Measurements from ENCODE around the gene DOCK3. TPM values are rescaled to one million over a fixed set of nuclear protein-coding genes. Genes with fewer than 3 reads are reported as not detected.
A peak's percentile ranks its signal among the peaks of the same experiment; 100 is the strongest.
"Not testable (repeated sequence)": the region's sequence is repeated elsewhere in the genome, so short reads cannot be mapped to it uniquely, and the experiment has no call there.

Gene DOCK3
- total RNA-seq, 8 experiments from 2014 or later: 1.0 to 17.3 (median 9.7) TPM

GRCh38 chr3:51353131-51353530, 678.4 kb downstream of the DOCK3 start:
- in situ Hi-C loops (cut with MboI; ENCODE audit: low pct_unique_long_range_greater_than_20kb in 2 of 9, low sequenced_read_pairs in 9 of 9, unreplicated experiment in 9 of 9): loop anchor here in 6 of 9 experiments (25.0 kb wide), 4 partner anchors 241 to 741 kb away; partner anchors contain the start of genes CISH (in 5 of the 6), MAPKAPK3 (in 5 of the 6) and DOCK3 (in 1 of the 6)
- WGBS, 10 experiments: 70 to 100% (median 84%) methylated on average over 1 to 4 of the region's 4 CpGs; no CpG with 5 or more reads in 6 of the 10 experiments
- ATAC-seq (replicated peaks in 6 of 8): no peak
- Histone ChIP-seq H3K27ac (no peak overlapping the region), H3K4me1 (replicated peaks in 1 of 2) (no peaks in the 10 kb centered on the region), H3K4me3 (no peak overlapping the region)

GRCh38 chr3:51353691-51354090, 679.0 kb downstream of the DOCK3 start:
- ATAC-seq (replicated peaks in 6 of 8): no peak
- 50 to 100% methylated on average over 1 of the region's 1 CpG; no CpG with 5 or more reads in 8 of the 10 experiments for WGBS, 10 experiments
- in situ Hi-C loops (cut with MboI; ENCODE audit: low pct_unique_long_range_greater_than_20kb in 2 of 9, low sequenced_read_pairs in 9 of 9, unreplicated experiment in 9 of 9): loop anchor here in 6 of 9 experiments (25.0 kb wide), 4 partner anchors 241 to 741 kb away; partner anchors contain the start of genes CISH (in 5 of the 6), MAPKAPK3 (in 5 of the 6) and DOCK3 (in 1 of the 6)
- Histone ChIP-seq H3K4me3 (no peak overlapping the region), H3K4me1 (replicated peaks in 1 of 2) (no peaks in the 10 kb centered on the region), H3K27ac (no peak overlapping the region)

DNA sequence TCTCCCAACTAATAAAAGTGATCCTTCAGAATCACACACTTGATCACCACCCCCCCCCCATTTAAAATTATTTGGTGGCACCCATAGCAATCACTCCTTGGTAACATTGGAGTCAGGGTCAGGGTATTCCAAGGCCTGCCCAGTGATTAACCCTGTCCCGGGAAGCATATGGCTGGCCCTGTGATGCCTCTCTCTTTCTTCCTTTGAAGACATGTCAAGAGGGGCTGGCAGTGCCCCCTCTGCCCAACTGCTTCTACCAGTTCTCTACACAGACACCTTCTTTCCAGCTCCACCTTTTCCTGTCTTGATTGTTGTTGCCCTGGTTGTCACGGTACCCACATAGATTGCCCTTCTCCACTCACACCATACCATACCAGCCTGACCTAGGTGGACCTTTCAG, 679.4 kb downstream of the DOCK3 start:
- H3K27ac ChIP-seq: no peak overlapping the region
- WGBS, 10 experiments: 76 to 100% (median 83%) methylated on average over 1 to 2 of the region's 2 CpGs; no CpG with 5 or more reads in 4 of the 10 experiments

GRCh38 chr3:51354731-51355615, 680.2 kb downstream of the DOCK3 start:
- Histone ChIP-seq H3K27ac (no peak overlapping the region), H3K4me1 (replicated peaks in 1 of 2) (no peaks in the 10 kb centered on the region), H3K4me3 (no peak overlapping the region)
- in situ Hi-C loops (cut with MboI; ENCODE audit: low pct_unique_long_range_greater_than_20kb in 2 of 9, low sequenced_read_pairs in 9 of 9, unreplicated experiment in 9 of 9): loop anchor here in 6 of 9 experiments (25.0 kb wide), 4 partner anchors 243 to 743 kb away; partner anchors contain the start of genes CISH (in 5 of the 6), MAPKAPK3 (in 5 of the 6) and DOCK3 (in 1 of the 6)
- WGBS, 10 experiments: 0 to 100% (median 90%) methylated on average over 1 to 5 of the region's 9 CpGs; no CpG with 5 or more reads in 3 of the 10 experiments
- peak in 2 of 8 experiments; percentile 29 to 93 for ATAC-seq (replicated peaks in 6 of 8)

More for the DNA sequence above, 679.4 kb downstream of the DOCK3 start:
- in situ Hi-C loops (cut with MboI; ENCODE audit: low pct_unique_long_range_greater_than_20kb in 2 of 9, low sequenced_read_pairs in 9 of 9, unreplicated experiment in 9 of 9): loop anchor here in 6 of 9 experiments (25.0 kb wide), 4 partner anchors 242 to 742 kb away; partner anchors contain the start of genes CISH (in 5 of the 6), MAPKAPK3 (in 5 of the 6) and DOCK3 (in 1 of the 6)
- no peak overlapping the region for H3K4me3 ChIP-seq
- ATAC-seq (replicated peaks in 6 of 8): no peak
- H3K4me1 ChIP-seq (replicated peaks in 1 of 2): no peaks in the 10 kb centered on the region

DNA sequence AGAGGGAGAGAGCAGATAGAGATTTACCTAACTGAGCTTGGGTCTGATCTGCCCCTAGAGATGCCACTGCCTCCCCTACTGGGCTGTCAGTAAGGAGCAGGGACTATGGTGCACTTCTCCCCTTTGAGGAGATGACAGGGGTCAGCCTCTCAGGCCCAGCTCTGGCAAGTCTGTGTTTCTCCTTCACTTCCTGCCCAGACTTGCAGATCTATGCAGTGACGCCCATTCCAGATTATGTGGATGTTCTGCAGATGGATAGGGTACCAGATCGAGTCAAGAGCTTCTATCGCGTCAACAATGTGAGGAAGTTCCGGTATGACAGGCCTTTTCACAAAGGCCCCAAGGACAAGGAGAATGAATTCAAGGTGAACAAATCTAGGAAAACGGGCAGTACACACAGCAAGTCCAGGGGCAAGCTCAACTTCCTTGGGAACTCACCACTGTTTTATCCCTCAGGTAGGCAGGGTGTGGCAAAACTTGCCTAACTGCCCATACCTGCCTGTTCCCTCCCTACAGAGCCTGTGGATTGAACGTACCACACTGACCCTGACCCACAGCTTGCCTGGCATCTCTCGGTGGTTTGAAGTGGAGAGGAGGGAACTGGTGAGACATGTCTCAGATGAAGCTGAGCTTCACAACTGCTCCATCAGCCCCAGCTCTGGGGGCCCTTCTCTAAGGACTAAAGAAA, 681.3 kb downstream of the DOCK3 start:
- in situ Hi-C loops (cut with MboI; ENCODE audit: low pct_unique_long_range_greater_than_20kb in 2 of 9, low sequenced_read_pairs in 9 of 9, unreplicated experiment in 9 of 9): loop anchor here in 6 of 9 experiments (25.0 kb wide), 4 partner anchors 244 to 744 kb away; partner anchors contain the start of genes CISH (in 5 of the 6), MAPKAPK3 (in 5 of the 6) and DOCK3 (in 1 of the 6)
- H3K4me1 ChIP-seq (replicated peaks in 1 of 2): no peaks in the 10 kb centered on the region
- H3K27ac ChIP-seq: no peak overlapping the region
- H3K4me3 ChIP-seq: no peak overlapping the region
- WGBS, 10 experiments: 45 to 100% (median 93%) methylated on average over 1 to 8 of the region's 8 CpGs; no CpG with 5 or more reads in 2 of the 10 experiments
- ATAC-seq (replicated peaks in 6 of 8): peak in 2 of 8 experiments; percentile 27 to 41

DNA sequence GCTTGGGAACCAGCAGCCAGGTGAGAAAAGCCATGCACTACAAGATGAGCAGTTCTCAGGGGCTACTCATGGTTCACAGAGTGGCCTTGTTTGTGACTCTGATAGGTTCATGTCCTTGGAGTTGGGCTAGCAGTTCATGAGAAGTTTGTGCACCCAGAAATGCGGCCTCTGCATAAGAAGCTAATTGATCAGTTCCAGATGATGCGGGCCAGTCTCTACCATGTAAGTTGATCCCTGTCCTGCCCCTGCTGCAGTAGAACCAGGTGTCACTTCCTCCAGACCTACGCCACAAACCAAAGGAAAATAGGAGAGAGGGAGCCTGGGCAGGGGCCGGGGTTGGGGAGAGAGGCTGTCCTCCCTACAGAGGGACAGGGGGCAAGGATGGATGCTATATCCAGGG, 683.1 kb downstream of the DOCK3 start:
- no peaks in the 10 kb centered on the region for H3K4me1 ChIP-seq (replicated peaks in 1 of 2)
- in situ Hi-C loops (cut with MboI; ENCODE audit: low pct_unique_long_range_greater_than_20kb in 2 of 9, low sequenced_read_pairs in 9 of 9, unreplicated experiment in 9 of 9): loop anchor here in 6 of 9 experiments (25.0 kb wide), 4 partner anchors 246 to 746 kb away; partner anchors contain the start of genes CISH (in 5 of the 6), MAPKAPK3 (in 5 of the 6) and DOCK3 (in 1 of the 6)
- 0 to 100% (median 93%) methylated on average over 1 to 2 of the region's 4 CpGs; no CpG with 5 or more reads in 5 of the 10 experiments for WGBS, 10 experiments
- no peak overlapping the region for H3K27ac ChIP-seq
- no peak overlapping the region for H3K4me3 ChIP-seq
- ATAC-seq (replicated peaks in 6 of 8): no peak

GRCh38 chr3:51358981-51359380, 684.3 kb downstream of the DOCK3 start:
- in situ Hi-C loops (cut with MboI; ENCODE audit: low pct_unique_long_range_greater_than_20kb in 2 of 9, low sequenced_read_pairs in 9 of 9, unreplicated experiment in 9 of 9): loop anchor here in 6 of 9 experiments (25.0 kb wide), 4 partner anchors 247 to 747 kb away; partner anchors contain the start of genes CISH (in 5 of the 6), MAPKAPK3 (in 5 of the 6) and DOCK3 (in 1 of the 6)

GRCh38 chr3:51360806-51361205, 686.1 kb downstream of the DOCK3 start:
- in situ Hi-C loops (cut with MboI; ENCODE audit: low pct_unique_long_range_greater_than_20kb in 2 of 9, low sequenced_read_pairs in 9 of 9, unreplicated experiment in 9 of 9): loop anchor here in 6 of 9 experiments (25.0 kb wide), 4 partner anchors 249 to 749 kb away; partner anchors contain the start of genes CISH (in 5 of the 6), MAPKAPK3 (in 5 of the 6) and DOCK3 (in 1 of the 6)
- H3K4me1 ChIP-seq (replicated peaks in 1 of 2): no peaks in the 10 kb centered on the region
- H3K4me3 ChIP-seq: no peak overlapping the region
- ATAC-seq (replicated peaks in 6 of 8): no peak
- H3K27ac ChIP-seq: no peak overlapping the region
- WGBS, 10 experiments: 40 to 100% (median 90%) methylated on average over 1 to 3 of the region's 3 CpGs; no CpG with 5 or more reads in 4 of the 10 experiments

More at GRCh38 chr3:51358981-51359380, 684.3 kb downstream of the DOCK3 start:
- Histone ChIP-seq H3K4me3 (no peak overlapping the region), H3K4me1 (replicated peaks in 1 of 2) (no peaks in the 10 kb centered on the region), H3K27ac (no peak overlapping the region)
- no peak for ATAC-seq (replicated peaks in 6 of 8)
- 17 to 80% (median 63%) methylated on average over 1 to 2 of the region's 3 CpGs; no CpG with 5 or more reads in 5 of the 10 experiments for WGBS, 10 experiments

- no peaks in the 10 kb centered on the region for H3K4me1 ChIP-seq (replicated peaks in 1 of 2)
- 70 to 92% (median 80%) methylated on average over 1 to 2 of the region's 6 CpGs; no CpG with 5 or more reads in 7 of the 10 experiments for WGBS, 10 experiments
- no peak overlapping the region for H3K27ac ChIP-seq
- in situ Hi-C loops (cut with MboI; ENCODE audit: low pct_unique_long_range_greater_than_20kb in 2 of 9, low sequenced_read_pairs in 9 of 9, unreplicated experiment in 9 of 9): loop anchor here in 6 of 9 experiments (25.0 kb wide), 4 partner anchors 249 to 749 kb away; partner anchors contain the start of genes CISH (in 5 of the 6), MAPKAPK3 (in 5 of the 6) and DOCK3 (in 1 of the 6)
- ATAC-seq (replicated peaks in 6 of 8): no peak
- no peak overlapping the region for H3K4me3 ChIP-seq
Observed at GRCh38 chr3:51361746-51362145, 687.0 kb downstream of the DOCK3 start.

DNA sequence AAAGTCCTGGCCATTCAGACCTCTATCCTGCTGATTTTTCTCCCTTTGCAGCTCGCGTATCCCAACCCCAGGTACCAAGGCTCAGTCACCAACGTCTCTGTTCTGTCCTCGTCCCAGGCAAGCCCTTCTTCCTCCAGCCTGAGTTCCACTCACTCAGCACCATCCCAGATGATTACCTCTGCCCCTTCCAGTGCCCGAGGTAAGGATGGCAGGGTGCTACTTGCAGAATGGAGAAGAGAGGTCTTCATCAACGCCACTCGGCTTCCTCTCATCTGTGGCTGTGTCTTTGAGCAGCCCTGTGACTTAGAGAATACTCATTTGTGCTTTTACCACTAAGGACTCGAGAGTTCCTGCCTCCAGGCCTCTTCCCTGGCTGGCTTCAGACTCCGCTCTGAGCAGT, 687.7 kb downstream of the DOCK3 start:
- no peak overlapping the region for H3K27ac ChIP-seq
- H3K4me1 ChIP-seq (replicated peaks in 1 of 2): no peaks in the 10 kb centered on the region
- WGBS, 10 experiments: 56 to 100% (median 79%) methylated on average over 2 to 8 of the region's 9 CpGs; no CpG with 5 or more reads in 3 of the 10 experiments
- in situ Hi-C loops (cut with MboI; ENCODE audit: low pct_unique_long_range_greater_than_20kb in 2 of 9, low sequenced_read_pairs in 9 of 9, unreplicated experiment in 9 of 9): loop anchor here in 6 of 9 experiments (25.0 kb wide), 4 partner anchors 250 to 750 kb away; partner anchors contain the start of genes CISH (in 5 of the 6), MAPKAPK3 (in 5 of the 6) and DOCK3 (in 1 of the 6)
- no peak overlapping the region for H3K4me3 ChIP-seq
- no peak for ATAC-seq (replicated peaks in 6 of 8)

- not testable (repeated sequence) for H3K27ac ChIP-seq; H3K4me1 ChIP-seq (replicated peaks in 1 of 2); H3K4me3 ChIP-seq; ATAC-seq (replicated peaks in 6 of 8)
- WGBS, 10 experiments: 82 to 100% (median 90%) methylated on average over 2 to 5 of the region's 8 CpGs; no CpG with 5 or more reads in 7 of the 10 experiments
- in situ Hi-C loops (cut with MboI; ENCODE audit: low pct_unique_long_range_greater_than_20kb in 2 of 9, low sequenced_read_pairs in 9 of 9, unreplicated experiment in 9 of 9): loop anchor here in 6 of 9 experiments (25.0 kb wide), 4 partner anchors 256 to 756 kb away; partner anchors contain the start of genes CISH (in 5 of the 6), MAPKAPK3 (in 5 of the 6) and DOCK3 (in 1 of the 6)
Observed at GRCh38 chr3:51368276-51368675, 693.5 kb downstream of the DOCK3 start.
